ENCODE results near the gene BAD. TPM values are rescaled to one million over a fixed set of nuclear protein-coding genes. Genes with fewer than 3 reads are reported as not detected.

Gene BAD
- total RNA-seq, 1 donor from 2014 or later, result 96.5 TPM

Other genes starting within 250 kb of the BAD start
- gene FLRT1, start 248.7 kb downstream of the BAD start, total RNA-seq, result not detected in 2 replicates
- gene MACROD1, start 118.6 kb downstream of the BAD start, total RNA-seq, result 10.5 and 17.9 TPM in 2 replicates
- gene STIP1, start 98.5 kb downstream of the BAD start, total RNA-seq, result 223 and 239 TPM in 2 replicates
- gene FERMT3, start 77.9 kb downstream of the BAD start, total RNA-seq, result 59.4 and 69.7 TPM in 2 replicates
- gene TRPT1, start 58.5 kb downstream of the BAD start, total RNA-seq, result 30.1 and 30.4 TPM in 2 replicates
- gene NUDT22, start 58.4 kb downstream of the BAD start, total RNA-seq, result 58.7 and 61.6 TPM in 2 replicates
- 6.5 and 9.0 TPM in 2 replicates for gene DNAJC4, start 54.1 kb downstream of the BAD start, total RNA-seq
- 31.6 and 40.1 TPM in 2 replicates for gene VEGFB, start 50.1 kb downstream of the BAD start, total RNA-seq
- 65.9 and 69.2 TPM in 2 replicates for gene FKBP2, start 43.6 kb downstream of the BAD start, total RNA-seq
- gene PPP1R14B, start 37.7 kb downstream of the BAD start, total RNA-seq, result 432 and 445 TPM in 2 replicates
- 61.3 and 67.5 TPM in 2 replicates for gene PLCB3, start 33.1 kb downstream of the BAD start, total RNA-seq
- 22.8 and 27.8 TPM in 2 replicates for gene GPR137, start 1.2 kb upstream of the BAD start, total RNA-seq
- not detected in 2 replicates for gene KCNK4, start 6.6 kb upstream of the BAD start, total RNA-seq
- gene CATSPERZ, start 15.7 kb upstream of the BAD start, total RNA-seq, result 0.15 TPM in 1 of 2 replicates, not detected in the other
- gene ESRRA, start 20.9 kb upstream of the BAD start, total RNA-seq, result 32.8 and 35.2 TPM in 2 replicates
- 410 and 421 TPM in 2 replicates for gene TRMT112, start 32.9 kb upstream of the BAD start, total RNA-seq
- 302 and 324 TPM in 2 replicates for gene PRDX5, start 33.5 kb upstream of the BAD start, total RNA-seq
- 2.9 and 3.5 TPM in 2 replicates for gene CCDC88B, start 55.5 kb upstream of the BAD start, total RNA-seq
- gene RPS6KA4, start 74.5 kb upstream of the BAD start, total RNA-seq, result 67.4 and 68.5 TPM in 2 replicates